DOHH2 (cell line): ENCODE results near the gene ITGA1.

Experiments
- H3F3A ChIP-seq: fragments of 200-600 bp; sonication (generic), shearing (Covaris generic); 2 replicates; pipeline ENCODE4 v1.6.0; 2016; ENCODE audit warnings: antibody characterized with exemption, mild to moderate bottlenecking; ENCODE audit not compliant: control insufficient read depth, insufficient read depth
- H3K27ac ChIP-seq: fragments of 200-600 bp; sonication (generic); 2 replicates; pipeline ENCODE4 v1.5.1; 2014; ENCODE audit warnings: low read depth, mild to moderate bottlenecking, low read length, moderate library complexity
- H3K27me3 ChIP-seq: fragments of 200-600 bp; sonication (generic); 2 replicates; pipeline ENCODE4 v1.6.1; 2014; ENCODE audit warnings: mild to moderate bottlenecking, low read length, mixed read lengths; ENCODE audit not compliant: control insufficient read depth
- H3K36me3 ChIP-seq: fragments of 200-600 bp; sonication (generic); 2 replicates; pipeline ENCODE4 v1.6.1; 2014; ENCODE audit warnings: mild to moderate bottlenecking, low read length, moderate library complexity, mixed read lengths; ENCODE audit not compliant: control insufficient read depth
- H3K4me1 ChIP-seq: fragments of 200-600 bp; sonication (generic); 2 replicates; pipeline ENCODE4 v1.6.1; 2014; ENCODE audit warnings: mild to moderate bottlenecking, low read length, mixed read lengths; ENCODE audit not compliant: control insufficient read depth
- H3K4me2 ChIP-seq: fragments of 200-600 bp; sonication (generic); 2 replicates; pipeline ENCODE4 v1.6.0; 2014; ENCODE audit warnings: mild to moderate bottlenecking, low read length, moderate library complexity
- H3K4me3 ChIP-seq: fragments of 200-600 bp; sonication (generic); 2 replicates; pipeline ENCODE4 v1.5.1; 2014; ENCODE audit warnings: mild to moderate bottlenecking, low read length, mixed read lengths
- H3K79me2 ChIP-seq: fragments of 200-600 bp; sonication (generic); 2 replicates; pipeline ENCODE4 v1.6.1; 2014; ENCODE audit warnings: mild to moderate bottlenecking, low read length, mixed read lengths; ENCODE audit not compliant: control insufficient read depth
- H3K9me2 ChIP-seq: fragments of 200-600 bp; sonication (generic); replicated peaks from 2 replicates; pipeline ENCODE4 v1.6.1; 2014; ENCODE audit warnings: mild to moderate bottlenecking, low read length, mixed read lengths; ENCODE audit not compliant: control insufficient read depth
- H3K9me3 ChIP-seq: fragments of 200-600 bp; sonication (generic); 2 replicates; pipeline ENCODE4 v1.6.1; 2014; ENCODE audit warnings: antibody characterized with exemption, low read length, mixed read lengths; ENCODE audit not compliant: control insufficient read depth, insufficient read depth
- H4K20me1 ChIP-seq: fragments of 200-600 bp; sonication (generic); 2 replicates; pipeline ENCODE4 v1.6.0; 2014; ENCODE audit warnings: low read depth, mild to moderate bottlenecking, antibody characterized with exemption, low read length, moderate library complexity; ENCODE audit not compliant: control insufficient read depth, insufficient read depth
- EZH2phosphoT487 ChIP-seq: fragments of 200-600 bp; sonication (generic); IDR thresholded peaks from 2 replicates; pipeline ENCODE4 v1.6.1; 2017; ENCODE audit warnings: borderline replicate concordance, mild to moderate bottlenecking, antibody characterized with exemption, low read length, moderate library complexity, mixed read lengths
- TF ChIP-seq, protein P1 (sequence below): fragments of 200-600 bp; sonication (generic); IDR thresholded peaks from one replicate; pipeline ENCODE4 v1.5.1; 2014; ENCODE audit warnings: antibody characterized with exemption, mild to moderate bottlenecking, low read depth, low read length; ENCODE audit not compliant: poor library complexity, severe bottlenecking

The ITGA1 gene

DNA sequence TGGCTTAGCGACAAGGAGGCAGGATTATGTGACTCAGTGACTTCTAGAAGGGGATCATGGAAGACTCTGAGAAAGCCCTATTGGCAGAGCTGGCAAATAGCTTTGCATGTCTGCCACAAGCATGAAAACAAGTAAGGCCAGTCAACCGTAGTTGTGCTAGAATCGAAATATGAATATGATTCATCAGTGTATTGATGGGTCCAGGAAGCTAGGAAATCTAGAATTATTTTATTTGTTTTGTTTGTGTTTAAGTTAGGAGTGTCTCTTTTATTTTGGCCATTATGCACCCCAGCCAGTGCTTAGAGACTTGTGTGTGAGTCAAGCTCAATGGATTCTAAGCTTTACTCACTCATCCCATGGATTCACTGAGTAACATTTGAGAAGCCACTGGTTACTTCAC, 197.6 kb downstream of the ITGA1 start:
- no peak for TF ChIP-seq EZH2phosphoT487
- TF ChIP-seq, protein P1, sequence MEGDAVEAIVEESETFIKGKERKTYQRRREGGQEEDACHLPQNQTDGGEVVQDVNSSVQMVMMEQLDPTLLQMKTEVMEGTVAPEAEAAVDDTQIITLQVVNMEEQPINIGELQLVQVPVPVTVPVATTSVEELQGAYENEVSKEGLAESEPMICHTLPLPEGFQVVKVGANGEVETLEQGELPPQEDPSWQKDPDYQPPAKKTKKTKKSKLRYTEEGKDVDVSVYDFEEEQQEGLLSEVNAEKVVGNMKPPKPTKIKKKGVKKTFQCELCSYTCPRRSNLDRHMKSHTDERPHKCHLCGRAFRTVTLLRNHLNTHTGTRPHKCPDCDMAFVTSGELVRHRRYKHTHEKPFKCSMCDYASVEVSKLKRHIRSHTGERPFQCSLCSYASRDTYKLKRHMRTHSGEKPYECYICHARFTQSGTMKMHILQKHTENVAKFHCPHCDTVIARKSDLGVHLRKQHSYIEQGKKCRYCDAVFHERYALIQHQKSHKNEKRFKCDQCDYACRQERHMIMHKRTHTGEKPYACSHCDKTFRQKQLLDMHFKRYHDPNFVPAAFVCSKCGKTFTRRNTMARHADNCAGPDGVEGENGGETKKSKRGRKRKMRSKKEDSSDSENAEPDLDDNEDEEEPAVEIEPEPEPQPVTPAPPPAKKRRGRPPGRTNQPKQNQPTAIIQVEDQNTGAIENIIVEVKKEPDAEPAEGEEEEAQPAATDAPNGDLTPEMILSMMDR: no peak
- H3K27ac ChIP-seq: no peak overlapping the region
- H3K27me3 ChIP-seq: peaks cover 26% of the 10 kb centered on the region
- no peaks in the 10 kb centered on the region for H4K20me1 ChIP-seq
- H3K79me2 ChIP-seq: no peaks in the 10 kb centered on the region
- H3K9me2 ChIP-seq: no peaks in the 10 kb centered on the region
- no peak overlapping the region for H3K4me2 ChIP-seq
- H3K36me3 ChIP-seq: no peaks in the 10 kb centered on the region
- no peaks in the 10 kb centered on the region for H3K9me3 ChIP-seq
- H3K4me1 ChIP-seq: no peaks in the 10 kb centered on the region
- H3K4me3 ChIP-seq: no peak overlapping the region
- H3F3A ChIP-seq: no peaks in the 10 kb centered on the region

DNA sequence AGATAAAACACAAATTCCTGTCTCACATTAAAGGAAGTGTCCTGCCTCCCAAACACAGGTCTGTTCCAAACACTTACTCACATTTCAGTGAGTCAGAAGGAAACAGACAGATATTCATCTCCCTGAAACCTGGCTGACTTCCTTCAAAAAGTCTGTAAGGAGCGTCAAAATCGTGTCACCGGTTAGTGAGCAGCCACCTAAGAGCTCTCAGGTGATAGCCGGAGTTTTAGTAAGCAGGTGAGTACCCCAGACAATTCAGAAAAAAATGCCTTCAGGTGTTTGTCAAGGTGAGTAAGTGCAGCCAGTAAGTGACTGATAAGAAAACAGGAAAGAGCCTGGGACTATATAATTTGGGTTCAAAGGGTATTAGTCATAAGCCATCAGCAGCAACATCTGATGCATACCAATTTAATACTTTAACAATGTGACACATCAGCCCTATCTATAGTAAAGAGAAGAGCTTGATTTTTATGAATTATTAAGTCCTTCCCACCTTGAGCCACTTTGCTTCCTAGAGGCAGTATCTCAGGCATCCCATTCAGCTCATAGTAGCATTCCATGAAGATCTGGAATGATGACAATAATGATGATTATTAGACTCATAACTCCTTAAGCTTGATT, 200.1 kb downstream of the ITGA1 start:
- H3K27me3 ChIP-seq: peaks cover 26% of the 10 kb centered on the region
- no peaks in the 10 kb centered on the region for H3K36me3 ChIP-seq
- no peaks in the 10 kb centered on the region for H3K79me2 ChIP-seq
- H3K9me3 ChIP-seq: no peaks in the 10 kb centered on the region
- H3K9me2 ChIP-seq: no peaks in the 10 kb centered on the region
- TF ChIP-seq, protein P1: no peak
- TF ChIP-seq EZH2phosphoT487: no peak
- no peaks in the 10 kb centered on the region for H3K4me1 ChIP-seq
- no peak overlapping the region for H3K4me3 ChIP-seq
- no peaks in the 10 kb centered on the region for H3F3A ChIP-seq
- H4K20me1 ChIP-seq: no peaks in the 10 kb centered on the region
- H3K27ac ChIP-seq: no peak overlapping the region
- no peak overlapping the region for H3K4me2 ChIP-seq

DNA sequence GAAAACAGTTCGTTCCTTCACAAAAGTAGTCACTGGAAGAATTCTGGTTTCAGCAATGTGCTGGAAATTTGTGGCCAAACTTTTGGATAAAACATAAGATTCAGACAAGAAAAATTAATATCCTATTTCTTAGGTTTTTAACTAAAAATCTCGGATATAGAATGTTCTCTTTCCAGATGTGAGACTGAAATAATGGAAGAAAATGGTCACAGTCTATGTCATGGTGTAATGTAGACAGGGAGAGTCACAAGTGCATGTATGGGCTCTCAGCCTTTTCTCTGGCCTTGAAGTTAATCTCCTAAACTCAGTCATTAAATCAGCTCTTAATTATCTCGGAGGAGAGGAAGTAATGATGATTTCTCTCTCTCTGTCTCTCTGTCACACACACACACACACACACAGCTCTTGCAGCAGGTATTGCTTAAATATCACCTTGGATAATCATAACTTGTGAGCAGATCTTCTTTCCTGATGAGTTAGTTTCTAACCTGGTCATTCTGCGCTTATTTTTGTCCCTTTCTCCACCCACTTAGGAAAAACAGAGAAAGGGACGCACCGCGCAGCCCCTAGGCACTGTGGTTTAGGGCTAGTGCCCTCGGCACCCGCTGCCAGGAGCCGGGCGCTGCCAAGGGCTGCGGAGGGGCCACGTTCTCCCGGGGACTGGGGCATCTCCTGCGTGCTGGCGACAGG, 200.8 kb downstream of the ITGA1 start:
- Histone ChIP-seq H3K27me3 (peaks cover 26% of the 10 kb centered on the region), H3K27ac (no peak overlapping the region), H3F3A (no peaks in the 10 kb centered on the region)

More for the DNA sequence above, 200.8 kb downstream of the ITGA1 start:
- H3K9me3 ChIP-seq: no peaks in the 10 kb centered on the region
- H3K9me2 ChIP-seq: no peaks in the 10 kb centered on the region
- no peaks in the 10 kb centered on the region for H3K79me2 ChIP-seq
- peak overlapping the region; percentile 20; the same call in 1 of the 2 replicates for H3K4me3 ChIP-seq
- no peaks in the 10 kb centered on the region for H3K4me1 ChIP-seq
- no peaks in the 10 kb centered on the region for H3K36me3 ChIP-seq
- peak overlapping the region; percentile 25 for H3K4me2 ChIP-seq
- TF ChIP-seq, protein P1: no peak
- no peak for TF ChIP-seq EZH2phosphoT487
- no peaks in the 10 kb centered on the region for H4K20me1 ChIP-seq
